HG03354 (cell line): Measurements from ENCODE around the gene SPTAN1.
"Not testable (repeated sequence)": the region's sequence is repeated elsewhere in the genome, so short reads cannot be mapped to it uniquely, and the experiment has no call there.

Source experiments
- ATAC-seq: cut with Tn5 transposase; IDR thresholded peaks from one replicate; pipeline ENCODE4 v1.9.1; 2021; ENCODE audit warnings: mild to moderate bottlenecking; ENCODE audit not compliant: unreplicated experiment, poor library complexity, severe bottlenecking

SPTAN1 gene

GRCh38 chr9:128628471-128629048 lies 76.2 kb downstream of the SPTAN1 start:
- ATAC-seq, result no peak

DNA sequence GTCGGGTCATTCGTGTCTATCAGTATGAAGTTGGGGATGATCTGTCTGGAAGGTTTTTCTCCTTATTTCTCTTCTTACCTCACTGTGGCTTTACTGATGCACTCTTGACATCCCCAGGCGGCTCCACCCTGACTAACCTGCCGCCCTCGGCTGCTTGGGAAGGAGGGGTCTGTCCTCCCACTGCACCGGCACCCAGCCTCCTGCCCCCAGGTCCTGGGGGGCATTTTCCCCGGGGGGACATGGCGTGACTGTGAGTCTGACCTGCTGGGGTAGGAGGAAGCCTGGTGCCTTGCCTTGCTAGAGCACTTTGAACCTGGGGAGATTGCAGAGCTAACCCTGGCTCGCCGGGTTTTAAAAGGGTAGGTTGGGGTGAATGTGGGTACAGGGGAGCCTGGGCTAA lies 76.7 kb downstream of the SPTAN1 start:
- no peak for ATAC-seq

- no peak for ATAC-seq
These were observed 77.6 kb downstream of the SPTAN1 start for GRCh38 chr9:128629852-128630545.

GRCh38 chr9:128631636-128632035 lies 79.2 kb downstream of the SPTAN1 start:
- no peak for ATAC-seq

- ATAC-seq, result no peak
These were observed 79.7 kb downstream of the SPTAN1 start for GRCh38 chr9:128632066-128632465.

DNA sequence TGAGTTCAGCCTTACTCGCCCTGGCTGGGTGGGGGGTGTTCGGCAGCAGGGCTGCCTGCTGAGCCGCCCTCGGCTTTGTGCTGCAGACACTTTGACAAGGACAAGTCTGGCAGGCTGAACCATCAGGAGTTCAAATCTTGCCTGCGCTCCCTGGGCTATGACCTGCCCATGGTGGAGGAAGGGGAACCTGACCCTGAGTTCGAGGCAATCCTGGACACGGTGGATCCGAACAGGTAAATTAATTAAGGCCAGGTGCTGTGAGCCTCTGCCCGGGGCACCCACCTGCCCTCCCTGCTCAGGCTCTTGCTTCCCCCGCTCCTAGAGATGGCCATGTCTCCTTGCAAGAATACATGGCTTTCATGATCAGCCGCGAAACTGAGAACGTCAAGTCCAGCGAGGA lies 80.1 kb downstream of the SPTAN1 start:
- no peak for ATAC-seq

DNA sequence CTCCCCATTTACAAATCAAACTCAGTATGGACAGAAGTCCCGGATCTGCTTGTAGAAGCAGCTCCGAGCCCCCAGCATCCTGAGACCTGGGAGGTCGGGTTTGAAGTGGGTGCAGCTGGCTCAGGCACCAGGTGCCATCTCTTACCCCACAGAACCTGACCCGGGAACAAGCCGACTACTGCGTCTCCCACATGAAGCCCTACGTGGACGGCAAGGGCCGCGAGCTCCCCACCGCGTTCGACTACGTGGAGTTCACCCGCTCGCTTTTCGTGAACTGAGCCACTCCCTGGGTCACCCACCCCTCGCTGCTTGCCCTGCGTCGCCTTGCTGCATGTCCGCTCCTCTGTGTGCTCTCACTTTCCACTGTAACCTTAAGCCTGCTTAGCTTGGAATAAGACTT lies 80.7 kb downstream of the SPTAN1 start:
- no peak for ATAC-seq

DNA sequence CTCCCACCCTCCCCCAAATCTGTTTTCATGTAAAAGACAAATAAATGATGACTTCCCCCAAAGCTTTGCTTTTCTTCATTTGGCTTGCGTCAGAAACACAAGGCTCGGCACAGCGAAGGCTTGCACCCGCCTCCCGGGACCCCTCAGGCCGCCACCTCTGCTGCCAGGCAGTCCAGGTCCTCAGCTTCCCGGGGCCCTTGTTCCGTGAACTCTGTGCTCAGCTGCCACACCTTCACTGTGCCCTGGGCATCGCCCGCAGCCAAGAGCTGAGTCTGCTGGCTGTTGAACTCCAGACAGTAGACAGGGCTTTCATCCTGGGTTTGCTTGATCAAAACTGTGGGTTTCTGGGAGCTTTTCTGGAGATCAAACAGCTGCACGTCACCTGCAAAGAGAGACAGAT lies 81.2 kb downstream of the SPTAN1 start:
- ATAC-seq, result no peak

GRCh38 chr9:128634111-128634510 lies 81.7 kb downstream of the SPTAN1 start:
- ATAC-seq, result no peak

- no peak for ATAC-seq
These were observed 82.4 kb downstream of the SPTAN1 start for GRCh38 chr9:128634651-128635262.

GRCh38 chr9:128635266-128636023 lies 83.1 kb downstream of the SPTAN1 start:
- ATAC-seq, result no peak

DNA sequence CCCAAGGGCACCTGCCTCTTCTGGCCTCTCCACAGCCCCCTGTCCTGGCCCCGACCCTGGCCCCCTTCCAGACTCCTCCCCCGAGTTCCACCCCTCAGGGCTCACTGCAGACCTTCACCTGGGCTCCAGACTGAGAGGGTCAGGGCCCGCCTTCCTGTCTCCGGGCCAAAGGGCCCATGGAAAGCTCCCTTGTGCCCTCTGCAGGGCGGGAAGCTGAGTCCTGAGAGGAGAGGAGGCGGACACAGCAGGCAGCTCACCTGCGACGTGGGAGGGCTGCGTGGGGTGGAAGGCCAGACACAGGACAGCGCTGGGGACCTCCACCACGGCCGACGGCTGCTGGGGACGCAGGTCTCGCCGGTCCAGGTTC lies 83.6 kb downstream of the SPTAN1 start:
- ATAC-seq, result no peak

DNA sequence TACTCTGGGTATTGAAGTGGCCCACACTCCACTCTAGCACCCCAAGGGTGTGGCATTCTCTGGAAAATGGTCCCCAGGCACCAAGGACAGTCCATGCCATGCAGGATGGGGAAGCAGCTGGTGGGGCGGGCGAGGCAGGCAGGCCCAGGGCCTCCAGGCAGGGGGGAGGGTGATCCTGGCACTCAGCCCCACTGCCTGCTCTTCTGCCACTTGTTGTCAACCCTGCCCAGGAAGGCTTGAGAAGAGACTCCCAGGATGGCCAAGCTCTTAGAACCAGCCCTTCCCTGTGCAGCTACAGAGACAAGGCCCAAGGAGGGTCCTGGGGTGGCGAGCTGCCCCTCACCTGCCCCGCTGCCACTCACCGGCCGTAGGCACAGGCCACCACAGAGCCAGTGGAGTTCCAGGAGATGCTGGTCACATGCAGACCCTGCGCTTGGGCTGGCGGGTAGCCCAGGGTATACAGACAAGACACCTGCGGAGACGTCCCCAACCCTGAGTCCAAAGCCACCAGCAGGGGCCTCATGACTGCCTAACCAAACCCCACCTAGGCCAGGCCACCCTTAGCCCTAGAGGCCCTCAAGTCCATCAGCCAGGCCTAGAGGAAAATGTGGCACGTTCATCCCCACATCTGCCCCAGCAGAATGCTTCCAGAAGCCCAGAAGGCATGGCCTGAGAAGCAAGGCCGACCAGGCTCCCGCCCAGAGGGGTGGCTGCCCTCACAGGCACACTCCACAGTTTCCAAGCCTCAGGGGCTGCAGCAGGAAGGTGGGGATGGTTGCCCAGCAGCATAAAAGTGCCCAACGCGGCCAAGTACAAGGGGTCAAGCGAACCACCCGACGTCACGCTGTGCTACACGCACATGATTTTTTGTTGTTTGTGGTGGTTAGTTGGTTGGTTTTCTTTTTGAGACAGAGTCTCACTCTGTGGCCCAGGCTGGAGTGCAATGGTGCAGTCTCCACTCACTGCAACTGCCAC lies 84.5 kb downstream of the SPTAN1 start:
- ATAC-seq, result no peak

- no peak for ATAC-seq
These were observed 85.3 kb downstream of the SPTAN1 start for GRCh38 chr9:128637656-128638055.

- no peak for ATAC-seq
These were observed 86.2 kb downstream of the SPTAN1 start for GRCh38 chr9:128638580-128638979.

DNA sequence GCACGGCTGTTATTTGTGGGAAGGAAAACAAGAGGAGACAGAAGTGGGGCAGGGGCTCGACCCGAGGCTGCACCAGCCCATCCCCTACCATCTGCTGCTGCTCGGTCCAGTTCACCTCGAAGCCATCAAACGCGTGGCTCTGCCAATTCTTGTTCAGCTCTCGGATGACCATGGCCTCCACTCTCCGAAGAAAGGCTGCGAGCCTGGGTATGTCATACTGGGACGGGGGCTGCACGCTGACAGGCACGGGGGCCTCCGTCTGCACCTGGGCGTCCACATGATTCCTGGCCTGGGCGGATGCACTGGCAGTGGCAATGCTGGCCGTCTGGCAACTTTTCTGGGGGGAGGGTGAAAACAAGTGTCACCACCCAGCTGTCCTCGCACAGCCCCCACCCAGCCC lies 88.2 kb downstream of the SPTAN1 start:
- no peak for ATAC-seq

DNA sequence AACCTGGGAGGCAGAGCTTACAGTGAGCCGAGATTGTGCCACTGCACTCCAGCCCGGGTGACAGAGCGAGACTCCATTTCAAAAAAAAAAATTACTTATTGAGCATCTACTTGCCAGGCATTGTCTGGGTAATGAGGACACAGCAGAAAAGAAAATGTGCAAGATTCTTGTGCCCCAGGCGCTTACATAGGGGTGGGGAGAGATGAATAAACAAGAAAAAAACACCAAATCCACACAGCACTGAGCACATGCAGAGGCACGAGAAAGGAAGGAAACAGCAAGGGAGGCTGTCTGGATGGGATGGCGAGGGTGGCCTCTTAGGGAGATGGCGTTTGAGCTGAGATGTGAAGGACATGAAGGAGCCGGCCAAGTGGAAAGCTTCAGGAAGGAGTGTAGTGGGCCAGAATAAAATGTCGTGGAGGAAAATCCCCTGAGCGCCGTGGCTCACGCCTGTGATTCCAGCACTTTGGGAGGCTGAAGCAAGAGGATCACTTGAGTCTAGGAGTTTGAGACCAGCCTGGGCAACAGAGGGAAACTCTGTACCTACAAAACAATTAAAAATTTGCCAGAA lies 90.4 kb downstream of the SPTAN1 start:
- ATAC-seq, result no peak

- no peak for ATAC-seq
These were observed 91.3 kb downstream of the SPTAN1 start for GRCh38 chr9:128643519-128644300.

DNA sequence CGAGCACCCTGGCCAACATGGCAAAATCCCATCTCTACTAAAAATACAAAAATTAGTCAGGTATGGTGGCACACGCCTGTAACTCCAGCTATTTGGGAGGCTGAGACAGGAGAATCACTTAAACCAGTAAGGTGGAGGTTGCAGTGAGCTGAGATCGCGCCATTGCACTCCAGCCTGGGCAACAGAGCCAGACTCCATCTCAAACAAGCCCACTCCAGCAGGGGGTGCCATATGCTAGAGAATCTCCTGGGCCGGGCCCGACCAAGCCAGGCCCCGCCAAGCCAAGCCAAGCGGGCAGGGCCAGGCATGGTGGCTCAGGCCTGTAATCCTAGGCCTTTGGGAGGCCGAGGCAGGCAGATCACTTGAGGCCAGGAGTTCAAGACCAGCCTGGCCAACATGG lies 95.8 kb downstream of the SPTAN1 start:
- not testable (repeated sequence) for ATAC-seq
